H1 (cell line): ENCODE results near the gene SPEN. TPM values are rescaled to one million over a fixed set of nuclear protein-coding genes. Genes with fewer than 3 reads are reported as not detected.

Experiments used
- CTCF ChIA-PET: fragments of 300-600 bp; sonication (Branson Sonifier 250); formaldehyde crosslinking; loops from one replicate; lab custom pipeline; 2021; ENCODE audit not compliant: partially characterized antibody; lab: Charles Lee
- POLR2A ChIA-PET: fragments of 300-600 bp; sonication (Branson Sonifier 250); formaldehyde crosslinking; loops from one replicate; lab custom pipeline; 2021; ENCODE audit warnings: inconsistent platforms; ENCODE audit not compliant: partially characterized antibody; lab: Charles Lee
- DNase-seq, 2 experiments: peaks; one replicate each; pipeline versions ENCODE4 v3.0.0 to v3.0.0-alpha.2; 2010 to 2022; ENCODE audit warnings: low spot score in 2 of 2, low read depth in 1 of 2, mixed read lengths in 1 of 2
- FAIRE-seq: peaks from 2 replicates; lab custom pipeline; 2011; peaks lifted over from hg19 to GRCh38; lab: Jason Lieb, UNC
- H2AFZ ChIP-seq: 2 replicates; pipeline ENCODE4 v1.8.1; 2012; ENCODE audit warnings: low read length, inconsistent platforms
- H2AK5ac ChIP-seq: 2 replicates; pipeline ENCODE4 v1.6.1; 2013; ENCODE audit warnings: low read depth, low read length
- H2BK120ac ChIP-seq: replicated peaks from 2 replicates; pipeline ENCODE3; 2013; ENCODE audit warnings: low read depth, low read length, inconsistent platforms
- H2BK12ac ChIP-seq: 2 replicates; pipeline ENCODE4 v1.6.1; 2013; ENCODE audit warnings: low read depth, low read length
- H2BK15ac ChIP-seq: 2 replicates; pipeline ENCODE4 v1.6.1; 2013; ENCODE audit warnings: low read length
- H2BK20ac ChIP-seq: 2 replicates; pipeline ENCODE4 v1.6.1; 2013; ENCODE audit warnings: low read length
- H2BK5ac ChIP-seq: 2 replicates; pipeline ENCODE4 v1.6.1; 2013; ENCODE audit warnings: low read depth, low read length
- H3K14ac ChIP-seq: 2 replicates; pipeline ENCODE4 v1.6.1; 2013; ENCODE audit warnings: inconsistent platforms; ENCODE audit not compliant: insufficient read length
- H3K18ac ChIP-seq: 2 replicates; pipeline ENCODE4 v1.6.1; 2013; ENCODE audit warnings: low read length; ENCODE audit errors: extremely low read depth
- H3K23ac ChIP-seq: 2 replicates; pipeline ENCODE4 v1.6.1; 2013; ENCODE audit warnings: inconsistent platforms; ENCODE audit not compliant: insufficient read length
- H3K23me2 ChIP-seq: 2 replicates; pipeline ENCODE4 v1.6.1; 2013; ENCODE audit warnings: low read depth, low read length
- H3K27ac ChIP-seq: 2 replicates; pipeline ENCODE4 v1.6.1; 2011; ENCODE audit warnings: low read depth, low read length, inconsistent platforms
- H3K27me3 ChIP-seq, 4 experiments: replicated peaks in 1 of 4; 1 replicate in 1 of 4; 2 replicates in 3 of 4; pipeline versions ENCODE4 v1.6.1 to v1.8.1; 2011 to 2013; ENCODE audit warnings: low read length in 3 of 4, mild to moderate bottlenecking in 3 of 4, inconsistent platforms in 2 of 4, mixed read lengths in 2 of 4, moderate library complexity in 1 of 4; ENCODE audit not compliant: control insufficient read depth in 3 of 4, insufficient read depth in 3 of 4; ENCODE audit errors: extremely low read depth in 1 of 4
- H3K36me3 ChIP-seq, 4 experiments: 2 replicates each; pipeline versions ENCODE4 v1.6.1 to v1.8.1; 2011 to 2013; ENCODE audit warnings: mild to moderate bottlenecking in 4 of 4, low read length in 3 of 4, moderate library complexity in 2 of 4, control low read depth in 1 of 4, inconsistent platforms in 1 of 4; ENCODE audit not compliant: insufficient read depth in 4 of 4, control insufficient read depth in 2 of 4
- H3K4ac ChIP-seq: replicated peaks from 2 replicates; pipeline ENCODE3; 2013; ENCODE audit warnings: low read length, low read depth, mixed read lengths, inconsistent platforms; ENCODE audit not compliant: insufficient read length
- H3K4me1 ChIP-seq, 4 experiments: replicated peaks in 1 of 4; 1 replicate in 1 of 4; 2 replicates in 3 of 4; pipeline versions ENCODE4 v1.6.1 to v1.8.1; 2011 to 2013; ENCODE audit warnings: low read length in 3 of 4, inconsistent platforms in 2 of 4, mixed read lengths in 1 of 4; ENCODE audit not compliant: insufficient read depth in 4 of 4, control insufficient read depth in 3 of 4
- H3K4me2 ChIP-seq, 2 experiments: 2 replicates each; pipeline versions ENCODE4 v1.6.1 to v1.8.1; 2011 to 2013; ENCODE audit warnings: low read depth in 2 of 2, low read length in 2 of 2, control low read depth in 1 of 2, inconsistent platforms in 1 of 2, mild to moderate bottlenecking in 1 of 2; ENCODE audit not compliant: insufficient read depth in 1 of 2
- H3K4me3 ChIP-seq, 4 experiments: fragments of 200-600, 300-600 bp in 1 of 4; sonication (generic), shearing (Covaris generic), sonication (Bioruptor Twin) in 1 of 4; 2 replicates each; pipeline versions ENCODE4 v1.5.1 to v1.8.1; 2011 to 2016; ENCODE audit warnings: low read length in 4 of 4, low read depth in 3 of 4, control low read depth in 2 of 4, inconsistent platforms in 2 of 4, mild to moderate bottlenecking in 2 of 4, mixed read lengths in 1 of 4, moderate library complexity in 1 of 4; ENCODE audit not compliant: insufficient read depth in 2 of 4; ENCODE audit errors: extremely low read depth in 1 of 4
- H3K56ac ChIP-seq: replicated peaks from 2 replicates; pipeline ENCODE3; 2013; ENCODE audit warnings: low read depth, mild to moderate bottlenecking, mixed read lengths, low read length, inconsistent platforms; ENCODE audit not compliant: insufficient read length
- H3K79me1 ChIP-seq: 2 replicates; pipeline ENCODE4 v1.6.1; 2013; ENCODE audit warnings: low read depth, low read length, control low read depth
- H3K79me2 ChIP-seq, 2 experiments: 2 replicates each; pipeline versions ENCODE4 v1.6.1 to v1.8.1; 2012 to 2013; ENCODE audit warnings: low read length in 2 of 2, mild to moderate bottlenecking in 2 of 2, inconsistent platforms in 1 of 2; ENCODE audit not compliant: insufficient read depth in 2 of 2, control insufficient read depth in 1 of 2
- H3K9ac ChIP-seq, 4 experiments: replicated peaks in 1 of 4; 1 replicate in 1 of 4; 2 replicates in 3 of 4; pipeline versions ENCODE4 v1.6.1 to v1.8.1; 2011 to 2013; ENCODE audit warnings: low read depth in 3 of 4, low read length in 3 of 4, control low read depth in 2 of 4, mild to moderate bottlenecking in 2 of 4, moderate library complexity in 2 of 4, inconsistent platforms in 1 of 4; ENCODE audit errors: extremely low read depth in 1 of 4
- H3K9me3 ChIP-seq, 2 experiments: 2 replicates each; pipeline versions ENCODE4 v1.6.1 to v1.8.1; 2012 to 2013; ENCODE audit warnings: mild to moderate bottlenecking in 2 of 2, moderate library complexity in 2 of 2, control low read depth in 1 of 2, inconsistent platforms in 1 of 2, low read depth in 1 of 2, low read length in 1 of 2, mixed read lengths in 1 of 2; ENCODE audit not compliant: insufficient read depth in 2 of 2
- H4K20me1 ChIP-seq, 2 experiments: replicated peaks in 1 of 2; 2 replicates each; pipeline versions ENCODE3 to v1.8.1; 2011 to 2013; ENCODE audit warnings: inconsistent platforms in 2 of 2, low read length in 2 of 2, mild to moderate bottlenecking in 1 of 2; ENCODE audit not compliant: insufficient read depth in 2 of 2, control insufficient read depth in 1 of 2
- H4K5ac ChIP-seq: 2 replicates; pipeline ENCODE4 v1.6.1; 2013; ENCODE audit warnings: low read length, low read depth, mixed read lengths, inconsistent platforms; ENCODE audit not compliant: insufficient read length
- H4K8ac ChIP-seq: 2 replicates; pipeline ENCODE4 v1.8.0; 2013; ENCODE audit warnings: mild to moderate bottlenecking, moderate library complexity, low read length, inconsistent platforms; ENCODE audit not compliant: insufficient read depth; ENCODE audit errors: extremely low read depth
- H4K91ac ChIP-seq: replicated peaks from 2 replicates; pipeline ENCODE3; 2013; ENCODE audit warnings: low read length, mixed read lengths, inconsistent platforms; ENCODE audit not compliant: insufficient read length
- CBX5 ChIP-seq: fragments of 300-800, 300-1000 bp; sonication (generic); IDR thresholded peaks from 2 replicates; pipeline ENCODE4 v1.7.1; 2016; ENCODE audit warnings: antibody characterized with exemption, low read length, low read depth
- CHD1 ChIP-seq: IDR thresholded peaks from 2 replicates; pipeline ENCODE4 v1.6.1; 2012; ENCODE audit warnings: low read depth, low read length, improper control_type of control experiment
- CREB1 ChIP-seq: IDR thresholded peaks from 2 replicates; pipeline ENCODE4 v1.6.1; 2012; ENCODE audit warnings: inconsistent platforms
- CTCF ChIP-seq, 3 experiments: IDR thresholded peaks; 1 replicate in 2 of 3; 2 replicates in 1 of 3; pipeline versions ENCODE4 v1.5.1 to v1.6.1; 2011; ENCODE audit warnings: low read length in 3 of 3, mild to moderate bottlenecking in 3 of 3, inconsistent platforms in 2 of 3, low read depth in 1 of 3, moderate library complexity in 1 of 3; ENCODE audit not compliant: insufficient read depth in 1 of 3; ENCODE audit errors: control extremely low read depth in 1 of 3
- EP300 ChIP-seq, 2 experiments: IDR thresholded peaks; 1 replicate in 1 of 2; 2 replicates in 1 of 2; pipeline ENCODE4 v1.6.1; 2011 to 2012; ENCODE audit warnings: low read depth in 2 of 2, low read length in 2 of 2, mild to moderate bottlenecking in 2 of 2, borderline replicate concordance in 1 of 2, inconsistent platforms in 1 of 2, moderate library complexity in 1 of 2
- EZH2 ChIP-seq: fragments of 200-600 bp; sonication (generic); IDR thresholded peaks from 2 replicates; pipeline ENCODE4 v1.7.1; 2012; ENCODE audit warnings: low read depth, mild to moderate bottlenecking, moderate library complexity, low read length, inconsistent platforms; ENCODE audit not compliant: severe bottlenecking
- PHF8 ChIP-seq: fragments of 200-600 bp; sonication (generic); conservative IDR thresholded peaks from 2 replicates; pipeline ENCODE4 v1.7.1; 2012; ENCODE audit warnings: low read depth, mild to moderate bottlenecking, inconsistent platforms, low read length, moderate library complexity
- POLR2AphosphoS5 ChIP-seq: IDR thresholded peaks from 2 replicates; pipeline ENCODE4 v1.6.1; 2011; ENCODE audit warnings: low read depth, low read length
- SIN3A ChIP-seq, 2 experiments: IDR thresholded peaks in 1 of 2; conservative IDR thresholded peaks in 1 of 2; 2 replicates each; pipeline ENCODE4 v1.6.1; 2011 to 2012; ENCODE audit warnings: low read length in 2 of 2, improper control_type of control experiment in 1 of 2, low read depth in 1 of 2, mild to moderate bottlenecking in 1 of 2
- TBP ChIP-seq: IDR thresholded peaks from 2 replicates; pipeline ENCODE4 v1.6.1; 2011; ENCODE audit warnings: low read depth, low read length, improper control_type of control experiment
- WGBS, 2 experiments: shearing (Covaris generic) in 1 of 2; methylation state at CpG; one replicate each; pipeline versions ENCODE4 v1.1.6 to v1.1.7; 2013 to 2015; ENCODE audit warnings: low lambda C conversion rate in 2 of 2, mixed read lengths in 2 of 2, inconsistent platforms in 1 of 2, low coverage in 1 of 2, missing lambda C conversion rate in 1 of 2; ENCODE audit not compliant: insufficient replicate concordance in 2 of 2, insufficient coverage in 1 of 2, insufficient read length in 1 of 2; ENCODE audit errors: extremely low coverage in 1 of 2, missing lambda C conversion rate in 1 of 2; 5-methylcytosine and 5-hydroxymethylcytosine counted together
- polyA plus RNA-seq, 7 experiments: library from polyadenylated mRNA; depleted of rRNA in 3 of 7; stranded (reverse) in 5 of 7; unstranded in 2 of 7; fragments of >200 nt in 5 of 7; fragments of 200-250 nt in 2 of 7; gene quantifications; 1 replicate in 5 of 7; 2 replicates in 1 of 7; 4 replicates in 1 of 7; pipeline versions ENCODE4 v1.2.1 to v1.2.3, GENCODE V29; 2011 to 2013; ENCODE audit warnings: missing spikeins in 2 of 7, mixed read lengths in 2 of 7
- total RNA-seq: library from RNA; stranded (reverse); fragmentation: NEBNext Ultra II Directional; extraction: Animal tissue kit (Norgen Biotek cat#: 25700); gene quantifications from 2 replicates; pipeline ENCODE4 v1.2.1, GENCODE V29; 2021

The SPEN gene
- total and polyA plus RNA-seq, 2 of the 8 experiments (the other 6 are each of a cell fraction or from before 2014, with no cell fraction given) = 12.5 to 52.1 TPM

- Histone ChIP-seq H3K4me2 (no peak overlapping the region), H3K18ac (no peak overlapping the region), H3K79me2 (peaks cover 0 to 3% of the 10 kb centered on the region in 2 experiments; a peak in 1 of 4 replicates), H3K4me3 (no peak overlapping the region), H3K79me1 (peaks cover 2% of the 10 kb centered on the region), H2BK120ac (no peak overlapping the region), H2BK12ac (no peak overlapping the region), H2BK5ac (no peak overlapping the region), H4K5ac (no peak overlapping the region), H4K91ac (no peak overlapping the region), H3K4me1 (peaks cover 0 to 3% (median 0%) of the 10 kb centered on the region in 4 experiments; a peak in 2 of 7 replicates), H2BK20ac (no peak overlapping the region), H3K14ac (no peak overlapping the region), H3K23me2 (no peaks in the 10 kb centered on the region; the same call in 1 of the 2 replicates), H3K36me3 (peaks cover 0 to 14% (median 4%) of the 10 kb centered on the region in 4 experiments; a peak in 5 of 8 replicates), H3K27me3 (no peaks in the 10 kb centered on the region), H4K8ac (no peak overlapping the region), H3K23ac (no peak overlapping the region), H3K4ac (no peak overlapping the region), H4K20me1 (peaks cover 0 to 10% of the 10 kb centered on the region in 2 experiments), H2BK15ac (no peak overlapping the region), H3K27ac (no peak overlapping the region), H3K9me3 (peaks cover 12 to 13% of the 10 kb centered on the region in 2 experiments), H2AK5ac (no peak overlapping the region), H3K56ac (no peak overlapping the region), H3K9ac (no peak overlapping the region), H2AFZ (no peak overlapping the region)
- CTCF ChIA-PET = interaction anchor here (1.0 to 1.7 kb wide), 4 partner anchors 7 to 91 kb away, joined by 3 to 4 read pairs (median 3); no protein-coding TSS in a partner anchor
- POLR2A ChIA-PET = interaction anchor here (0.6 kb wide), 1 partner anchor 207 kb away, joined by 3 read pairs; no protein-coding TSS in a partner anchor
- 87% methylated on average over 7 of the region's 7 CpGs; no CpG with 5 or more reads in 1 of the 2 experiments for WGBS, 2 experiments
- no peak for FAIRE-seq
- no peak for DNase-seq
- TF ChIP-seq SIN3A (conservative IDR thresholded peaks at IDR 0.05 in 1 of 2, IDR thresholded peaks at IDR 0.05 in 1 of 2; ENCODE audit: low read depth in 1 of 2, low read length in 2 of 2) = no peak
- TF ChIP-seq POLR2AphosphoS5 = no peak
- TF ChIP-seq CBX5 = no peak
- no peak for TF ChIP-seq PHF8
- no peak for TF ChIP-seq TBP
- no peak for TF ChIP-seq EZH2
- TF ChIP-seq CHD1 = no peak
- no peak for TF ChIP-seq CREB1
- TF ChIP-seq CTCF (IDR thresholded peaks at IDR 0.05; ENCODE audit: control extremely low read depth in 1 of 3, insufficient read depth in 1 of 3, low read depth in 1 of 3, low read length in 3 of 3) = no peak
- no peak for TF ChIP-seq EP300 (IDR thresholded peaks at IDR 0.05; ENCODE audit: borderline replicate concordance in 1 of 2, low read depth in 2 of 2, low read length in 2 of 2)
These were observed 117.8 kb downstream of the SPEN start for GRCh38 chr1:15965228-15965767.
